T-helper 1 cell treated with Interleukin-12 subunit alpha and Interleukin-12 subunit beta and Interleukin-4 antibody, amounts not matched to agents 30 ng/mL and 1 ng/mL, for 36 hours (primary cell): Measurements from ENCODE around the gene ACTL8. TPM values are rescaled to one million over a fixed set of nuclear protein-coding genes. Genes with fewer than 3 reads are reported as not detected.

Experiments
- intact Hi-C: fragments of 100-400 bp; cut with micrococcal nuclease; formaldehyde crosslinking; loops from one replicate; pipeline ENCODE4 v1.15.1; 2024
- total RNA-seq: library from RNA; stranded (reverse); gene quantifications from 2 replicates; pipeline ENCODE4 v1.2.3, GENCODE V29; 2022

ACTL8 gene
- not detected in 2 replicates for total RNA-seq

DNA sequence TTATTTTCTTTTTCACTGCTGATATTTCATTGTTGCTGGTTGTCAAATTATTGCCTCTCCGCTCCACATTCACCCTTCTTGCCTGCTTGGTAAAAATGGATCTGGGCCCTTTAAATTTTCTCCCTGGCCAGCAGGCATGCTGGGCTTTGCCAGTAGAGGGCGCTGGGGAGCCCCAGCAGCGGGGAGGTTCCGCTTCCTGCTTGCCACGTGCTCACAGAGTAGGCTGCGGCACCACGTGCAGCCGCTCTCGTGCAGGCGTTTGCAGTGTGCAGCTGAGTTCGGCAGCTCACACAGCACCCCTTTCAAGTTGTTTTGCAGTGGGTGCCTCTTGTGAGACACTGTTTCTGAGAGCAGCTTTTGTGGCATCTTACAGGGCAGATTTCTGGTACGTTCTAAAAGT, at the start of gene ACTL8:
Gene ACTL8, plus strand, starts transcription at position 214 of the 400 bp plus-strand sequence. CDS start 67,676 bp downstream, outside the sequence.
- intact Hi-C loops: no loop called here

DNA sequence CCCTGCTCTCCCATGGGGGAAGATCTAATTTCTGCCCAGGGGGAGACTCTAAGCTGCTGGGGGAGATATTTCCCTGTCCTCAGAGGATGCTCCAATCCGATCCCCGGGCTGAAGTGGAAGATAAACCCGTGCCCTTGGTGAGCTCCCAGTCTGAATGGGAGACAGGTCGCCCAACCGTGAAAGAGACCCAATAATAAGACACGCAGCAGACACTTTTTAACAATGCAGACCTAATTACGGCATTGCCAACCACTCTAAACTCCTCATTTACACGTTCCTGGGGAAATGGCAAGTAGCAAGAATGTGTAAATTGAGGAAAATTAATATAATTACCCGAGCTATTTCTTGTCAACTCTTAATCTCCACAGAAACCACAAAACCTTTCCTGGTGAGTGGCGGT, 48.7 kb upstream of the ACTL8 start:
- intact Hi-C loops: no loop called here

DNA sequence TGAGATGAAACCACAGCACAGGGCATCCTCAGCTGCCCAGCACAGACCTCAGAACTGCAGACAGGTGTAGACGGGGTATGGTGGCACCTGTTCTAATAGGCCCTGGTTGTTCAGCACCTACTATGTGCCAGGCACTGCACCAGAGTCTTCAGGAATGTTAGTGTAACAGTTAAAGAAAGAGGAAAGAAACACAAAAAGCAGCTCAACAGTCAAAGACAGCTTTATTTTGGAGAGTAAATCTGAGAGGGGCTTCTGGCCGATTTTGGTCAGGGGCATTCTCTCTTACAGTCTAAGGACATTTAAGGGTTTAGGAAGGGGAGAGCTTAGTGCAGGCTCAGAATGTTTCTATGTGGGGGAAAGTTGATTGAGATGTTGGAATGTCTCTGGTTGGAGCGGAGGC, 45.2 kb upstream of the ACTL8 start:
- intact Hi-C loops: no loop called here

GRCh38 chr1:17710889-17711576, 44.1 kb upstream of the ACTL8 start:
- intact Hi-C loops: no loop called here

- intact Hi-C loops: no loop called here
Observed at GRCh38 chr1:17711577-17711910, 43.6 kb upstream of the ACTL8 start.

DNA sequence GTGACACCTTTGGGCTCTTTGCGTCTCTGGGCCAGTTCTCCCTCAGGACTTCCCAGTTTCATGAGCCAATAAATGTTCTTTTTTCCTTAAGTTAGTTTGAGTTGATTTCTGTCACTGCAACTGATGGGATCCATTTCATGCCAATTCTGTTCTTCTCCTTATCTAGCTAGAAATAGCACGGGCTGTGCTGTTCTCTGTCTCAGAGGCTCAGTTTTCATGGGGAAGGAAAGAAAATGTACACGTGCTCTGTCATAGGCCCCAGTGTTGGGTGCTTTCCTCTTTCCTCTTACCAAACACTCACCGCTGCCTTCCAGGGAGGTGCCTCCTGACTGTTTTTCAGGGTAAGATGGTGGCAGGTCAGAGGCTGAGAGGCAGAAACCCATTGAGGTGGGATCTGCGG, 43.2 kb upstream of the ACTL8 start:
- intact Hi-C loops: no loop called here

GRCh38 chr1:17713993-17714392, 41.1 kb upstream of the ACTL8 start:
- intact Hi-C loops: no loop called here

GRCh38 chr1:17717594-17718535, 37.3 kb upstream of the ACTL8 start:
- intact Hi-C loops: no loop called here

- intact Hi-C loops: no loop called here
Observed at GRCh38 chr1:17719874-17720273, 35.3 kb upstream of the ACTL8 start.

DNA sequence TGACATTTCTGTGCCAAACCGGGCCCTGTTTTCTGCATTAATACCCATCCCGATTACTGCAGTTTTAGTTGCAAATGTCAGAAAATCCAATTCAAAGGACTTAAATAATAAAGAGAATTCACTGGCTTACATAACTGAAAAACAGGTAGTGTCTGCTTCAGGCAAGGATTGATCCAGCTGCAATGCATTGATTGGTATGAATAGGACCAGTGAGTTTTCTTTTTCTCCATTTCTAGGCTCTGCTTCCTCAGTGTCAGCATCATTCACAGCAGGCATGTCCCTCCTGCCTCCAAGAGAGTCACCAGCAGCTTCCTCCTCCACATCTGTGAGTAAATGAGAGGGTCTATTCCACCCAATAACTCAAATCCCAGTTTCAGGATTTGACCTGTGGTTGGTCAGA, 33.7 kb upstream of the ACTL8 start:
- intact Hi-C loops: no loop called here

DNA sequence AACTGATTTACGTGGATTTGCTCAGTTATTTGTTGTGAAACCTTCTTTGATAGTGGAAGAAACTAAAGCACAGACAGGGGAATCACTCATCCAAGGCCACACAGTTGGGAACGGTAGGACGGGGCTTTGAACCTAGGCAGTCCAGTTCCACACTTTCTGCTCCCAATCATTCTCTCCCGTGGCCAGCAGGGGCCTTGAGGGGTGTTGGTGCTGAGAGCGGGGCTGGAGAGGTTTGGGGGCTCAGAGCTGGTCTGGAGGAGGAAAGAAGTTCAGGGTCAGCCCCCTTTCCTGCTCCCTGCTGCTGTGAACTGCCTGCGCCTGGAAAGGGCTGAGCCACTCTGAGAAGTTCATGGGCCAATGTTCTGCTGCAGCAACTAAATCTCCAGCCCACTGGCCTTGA, 31.4 kb upstream of the ACTL8 start:
- intact Hi-C loops: no loop called here

DNA sequence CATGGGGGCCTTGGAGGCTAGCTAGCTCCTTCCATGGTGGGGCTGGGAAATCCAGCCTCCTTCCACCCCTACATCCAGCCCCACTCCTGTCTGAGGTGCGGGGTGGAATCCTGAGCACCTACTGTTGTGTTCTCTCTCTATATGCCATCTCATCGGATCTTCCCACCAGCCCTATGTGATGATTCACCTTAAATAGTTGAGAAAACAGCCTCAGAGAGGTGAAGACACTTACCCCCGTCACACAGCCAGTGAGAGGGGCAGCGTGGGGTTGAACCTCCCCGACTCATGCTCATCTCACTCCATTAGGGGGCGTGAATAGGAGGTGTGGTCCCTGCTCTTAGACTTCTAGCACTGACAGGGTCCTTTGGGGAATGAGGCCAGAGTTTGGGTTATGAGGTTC, 31.0 kb upstream of the ACTL8 start:
- intact Hi-C loops: no loop called here

DNA sequence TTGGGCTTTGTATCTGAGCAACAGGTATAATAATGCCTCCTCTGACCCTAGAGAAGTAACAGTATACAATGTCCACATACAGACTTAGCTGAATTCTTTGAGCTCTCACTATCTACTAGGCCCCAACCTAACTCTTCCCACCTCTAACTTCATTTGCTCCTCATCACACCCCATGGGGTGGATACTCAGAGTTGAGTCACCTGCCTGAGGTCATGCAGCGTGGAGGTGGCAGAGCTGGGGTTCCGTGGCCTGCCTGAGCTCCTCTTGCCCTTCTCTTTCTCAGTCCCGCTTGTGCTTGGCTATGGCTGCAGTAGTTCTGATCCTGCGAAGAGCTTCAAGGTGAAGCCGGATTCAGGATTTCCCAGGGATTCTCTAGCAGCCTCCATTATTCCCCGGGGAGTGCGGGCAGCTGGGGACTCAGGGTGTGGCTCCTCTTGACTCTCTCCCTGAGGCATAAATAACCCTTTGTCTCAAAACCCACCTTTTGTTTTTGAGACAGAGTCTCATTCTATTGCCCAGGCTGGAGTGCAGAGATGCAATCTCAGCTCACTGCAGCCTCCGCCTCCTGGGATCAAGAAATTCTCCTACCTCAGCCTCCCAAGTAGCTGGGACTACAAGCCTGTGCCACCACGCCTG, 29.9 kb upstream of the ACTL8 start:
- intact Hi-C loops: no loop called here

GRCh38 chr1:17725811-17726582, 29.1 kb upstream of the ACTL8 start:
- intact Hi-C loops: no loop called here

- intact Hi-C loops: no loop called here
Observed at GRCh38 chr1:17728123-17728712, 26.9 kb upstream of the ACTL8 start.

DNA sequence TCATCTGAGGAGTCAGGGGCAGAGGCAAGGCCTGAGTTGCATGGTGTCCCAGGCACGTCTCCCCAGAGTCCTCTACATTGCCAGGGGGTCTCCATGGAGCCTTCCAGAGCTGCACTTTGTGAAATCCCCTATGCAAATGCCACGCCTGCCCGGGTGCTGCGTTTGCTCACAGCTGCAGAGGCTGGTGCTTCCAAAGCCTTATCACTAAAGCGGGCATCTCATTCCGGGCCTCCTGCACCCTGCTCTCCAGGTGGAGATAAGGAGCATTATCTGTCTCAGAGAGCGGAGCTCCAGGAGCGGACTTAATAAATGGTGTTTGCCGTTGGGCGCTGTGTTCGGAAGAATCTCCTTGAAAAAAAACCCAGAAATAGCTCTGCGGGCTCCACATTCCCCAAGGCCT, 25.9 kb upstream of the ACTL8 start:
- intact Hi-C loops: no loop called here

- intact Hi-C loops: no loop called here
Observed at GRCh38 chr1:17729909-17730308, 25.2 kb upstream of the ACTL8 start.

GRCh38 chr1:17731460-17731859, 23.7 kb upstream of the ACTL8 start:
- intact Hi-C loops: no loop called here

DNA sequence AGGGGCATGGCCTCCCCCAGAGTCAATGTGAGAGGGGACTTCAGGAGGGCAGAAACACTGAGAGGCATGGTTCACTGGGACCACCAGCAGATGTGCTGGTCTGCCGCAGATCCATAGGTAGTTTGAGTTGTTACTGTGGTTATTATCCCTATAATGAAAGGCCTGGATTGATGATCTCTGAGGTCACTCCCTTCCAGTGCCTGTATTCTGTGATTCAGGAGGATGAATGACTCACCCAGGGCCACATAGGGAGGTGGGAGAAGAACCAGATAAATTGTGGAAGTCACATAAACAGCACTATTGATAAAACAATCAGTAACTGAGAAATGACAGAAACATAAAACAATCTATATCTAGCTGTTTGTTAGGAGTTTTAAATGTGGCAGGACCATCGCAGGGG, 22.7 kb upstream of the ACTL8 start:
- intact Hi-C loops: no loop called here

- intact Hi-C loops: no loop called here
Observed at GRCh38 chr1:17733661-17734060, 21.5 kb upstream of the ACTL8 start.

GRCh38 chr1:17734609-17735008, 20.5 kb upstream of the ACTL8 start:
- intact Hi-C loops: no loop called here
